Kidney epithelial cell (primary cell): ENCODE data around the gene AGTPBP1. TPM values are rescaled to one million over a fixed set of nuclear protein-coding genes. Genes with fewer than 3 reads are reported as not detected.

Source experiments
- DNase-seq: peaks from one replicate; pipeline ENCODE4 v3.0.0-alpha.2; 2010; ENCODE audit warnings: low read depth
- H3K27me3 ChIP-seq: 2 replicates; pipeline ENCODE4 v1.6.0; 2011; ENCODE audit warnings: low read length; ENCODE audit not compliant: control insufficient read depth, insufficient read depth
- H3K36me3 ChIP-seq: 2 replicates; pipeline ENCODE4 v1.5.1; 2011; ENCODE audit warnings: low read length; ENCODE audit not compliant: control insufficient read depth, insufficient read depth
- H3K4me3 ChIP-seq: 2 replicates; pipeline ENCODE4 v1.5.1; 2011; ENCODE audit warnings: low read depth, mild to moderate bottlenecking, control low read depth, low read length
- CTCF ChIP-seq: IDR thresholded peaks from 2 replicates; pipeline ENCODE4 v1.5.1; 2011; ENCODE audit warnings: mild to moderate bottlenecking, moderate library complexity, low read length, control low read depth, inconsistent platforms; ENCODE audit not compliant: insufficient read depth, poor library complexity, severe bottlenecking
- total RNA-seq: library from RNA; depleted of rRNA; stranded (reverse); fragments of >200 nt; gene quantifications from 2 replicates; pipeline ENCODE4 v1.2.3, GENCODE V29; 2015

AGTPBP1 gene
- total RNA-seq, 1 donor from 2014 or later: 21.8 TPM

GRCh38 chr9:85704744-85705143 lies 37.0 kb downstream of the AGTPBP1 start:
- TF ChIP-seq CTCF: no peak
- H3K4me3 ChIP-seq: no peak overlapping the region
- no peaks in the 10 kb centered on the region for H3K27me3 ChIP-seq
- no peaks in the 10 kb centered on the region for H3K36me3 ChIP-seq
- DNase-seq: no peak

- TF ChIP-seq CTCF: no peak
- H3K36me3 ChIP-seq: no peaks in the 10 kb centered on the region
- H3K4me3 ChIP-seq: no peak overlapping the region
- no peak for DNase-seq
- no peaks in the 10 kb centered on the region for H3K27me3 ChIP-seq
These were observed 38.4 kb downstream of the AGTPBP1 start for GRCh38 chr9:85703398-85703797.

GRCh38 chr9:85702726-85703289 lies 38.9 kb downstream of the AGTPBP1 start:
- Histone ChIP-seq H3K4me3 (no peak overlapping the region), H3K27me3 (no peaks in the 10 kb centered on the region), H3K36me3 (no peaks in the 10 kb centered on the region)
- no peak for TF ChIP-seq CTCF
- DNase-seq: no peak

- no peaks in the 10 kb centered on the region for H3K27me3 ChIP-seq
- H3K36me3 ChIP-seq: no peaks in the 10 kb centered on the region
- DNase-seq: no peak
- TF ChIP-seq CTCF: no peak
- no peak overlapping the region for H3K4me3 ChIP-seq
These were observed 39.6 kb downstream of the AGTPBP1 start for GRCh38 chr9:85702191-85702590.

- Histone ChIP-seq H3K36me3 (no peaks in the 10 kb centered on the region), H3K27me3 (no peaks in the 10 kb centered on the region), H3K4me3 (no peak overlapping the region)
- no peak for TF ChIP-seq CTCF
- no peak for DNase-seq
These were observed 41.4 kb downstream of the AGTPBP1 start for GRCh38 chr9:85700330-85700729.

- no peaks in the 10 kb centered on the region for H3K27me3 ChIP-seq
- DNase-seq: no peak
- TF ChIP-seq CTCF: no peak
These were observed 53.4 kb downstream of the AGTPBP1 start for GRCh38 chr9:85688361-85688760.

More at GRCh38 chr9:85688361-85688760, 53.4 kb downstream of the AGTPBP1 start:
- H3K36me3 ChIP-seq: no peaks in the 10 kb centered on the region
- no peak overlapping the region for H3K4me3 ChIP-seq
